RWPE2 (cell line): ENCODE measurements around the gene SAMHD1.
"Not testable (repeated sequence)": the region's sequence is repeated elsewhere in the genome, so short reads cannot be mapped to it uniquely, and the experiment has no call there.

Experiments
- ATAC-seq: fragments of 200-7000 bp; cut with Tn5 transposase; 3 replicates; pipeline ENCODE4 v1.9.1; 2021; ENCODE audit warnings: low read depth
- DNase-seq: peaks from one replicate; pipeline ENCODE4 v3.0.0-alpha.2; 2020; ENCODE audit warnings: low spot score
- H3K27ac ChIP-seq: fragments of 450-650 bp; 2 replicates; pipeline ENCODE4 v1.5.1; 2017; ENCODE audit warnings: mild to moderate bottlenecking; ENCODE audit not compliant: poor library complexity, severe bottlenecking
- H3K27me3 ChIP-seq: fragments of 250-450 bp; sonication (Bioruptor Pico); 2 replicates; pipeline ENCODE4 v1.5.1; 2021; ENCODE audit warnings: mild to moderate bottlenecking, moderate library complexity; ENCODE audit not compliant: insufficient read depth, poor library complexity, severe bottlenecking
- H3K36me3 ChIP-seq: fragments of 250-450 bp; sonication (Bioruptor Pico); 2 replicates; pipeline ENCODE4 v1.5.1; 2020; ENCODE audit warnings: low read depth, mild to moderate bottlenecking, moderate library complexity
- H3K4me1 ChIP-seq: fragments of 250-450 bp; sonication (Bioruptor Pico); 2 replicates; pipeline ENCODE4 v1.5.1; 2021; ENCODE audit warnings: mild to moderate bottlenecking, moderate library complexity; ENCODE audit not compliant: insufficient read depth, poor library complexity, severe bottlenecking
- H3K4me3 ChIP-seq: fragments of 250-450 bp; sonication (Bioruptor Pico); 2 replicates; pipeline ENCODE4 v1.5.1; 2021; ENCODE audit warnings: mild to moderate bottlenecking, moderate library complexity; ENCODE audit not compliant: severe bottlenecking
- H3K9me3 ChIP-seq: fragments of 250-450 bp; sonication (Bioruptor Pico); 2 replicates; pipeline ENCODE4 v1.5.1; 2021; ENCODE audit warnings: mild to moderate bottlenecking, moderate library complexity; ENCODE audit not compliant: severe bottlenecking
- TF ChIP-seq, protein P1 (sequence below): fragments of 450-650 bp; IDR thresholded peaks from one replicate; pipeline ENCODE4 v1.5.1; 2017; ENCODE audit warnings: mild to moderate bottlenecking, moderate library complexity; ENCODE audit not compliant: poor library complexity, severe bottlenecking

The SAMHD1 gene

DNA sequence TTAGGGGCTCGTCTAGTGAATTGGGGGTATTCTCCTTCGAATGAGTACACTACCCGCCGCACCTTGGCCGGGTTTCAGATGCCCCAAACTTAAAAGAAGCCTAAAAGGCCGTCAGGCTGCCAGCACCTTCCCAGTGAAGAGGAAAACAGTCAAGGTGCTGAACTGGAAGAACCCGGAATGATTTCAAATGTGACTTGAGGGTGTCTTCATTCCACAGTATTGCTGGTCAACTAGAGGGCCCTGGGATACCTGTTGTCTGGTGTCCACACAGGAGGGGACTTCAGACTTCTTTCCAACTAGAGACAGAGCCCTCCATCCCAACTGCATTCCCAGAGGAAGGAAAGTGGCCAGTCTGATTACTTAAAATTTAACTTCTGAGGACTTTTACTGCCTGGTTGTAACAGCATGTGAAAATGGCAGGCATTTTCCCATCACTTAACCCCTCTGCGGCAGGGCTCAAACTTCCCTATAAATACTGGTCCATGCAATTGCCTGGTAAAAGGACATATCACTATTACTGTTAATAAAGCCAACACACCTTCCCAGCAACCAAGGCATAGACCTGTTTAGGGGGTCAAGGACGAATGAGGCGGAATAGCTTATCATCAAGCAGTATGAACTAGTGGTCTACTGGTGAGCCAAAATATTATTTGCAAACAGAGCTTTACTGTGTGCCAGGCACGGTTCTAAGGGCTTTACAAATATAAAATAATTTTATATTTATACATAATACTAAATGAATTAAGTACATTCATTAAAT is 651 bp upstream of the SAMHD1 start:
- Histone ChIP-seq H3K9me3 (no peaks in the 10 kb centered on the region), H3K4me3 (peak overlapping the region; percentile 65), H3K27ac (peak overlapping the region; percentile 15), H3K27me3 (no peaks in the 10 kb centered on the region), H3K4me1 (peaks cover 8% of the 10 kb centered on the region), H3K36me3 (no peaks in the 10 kb centered on the region)
- no peak; the same call in 1 of the 3 replicates for ATAC-seq
- TF ChIP-seq, protein P1, sequence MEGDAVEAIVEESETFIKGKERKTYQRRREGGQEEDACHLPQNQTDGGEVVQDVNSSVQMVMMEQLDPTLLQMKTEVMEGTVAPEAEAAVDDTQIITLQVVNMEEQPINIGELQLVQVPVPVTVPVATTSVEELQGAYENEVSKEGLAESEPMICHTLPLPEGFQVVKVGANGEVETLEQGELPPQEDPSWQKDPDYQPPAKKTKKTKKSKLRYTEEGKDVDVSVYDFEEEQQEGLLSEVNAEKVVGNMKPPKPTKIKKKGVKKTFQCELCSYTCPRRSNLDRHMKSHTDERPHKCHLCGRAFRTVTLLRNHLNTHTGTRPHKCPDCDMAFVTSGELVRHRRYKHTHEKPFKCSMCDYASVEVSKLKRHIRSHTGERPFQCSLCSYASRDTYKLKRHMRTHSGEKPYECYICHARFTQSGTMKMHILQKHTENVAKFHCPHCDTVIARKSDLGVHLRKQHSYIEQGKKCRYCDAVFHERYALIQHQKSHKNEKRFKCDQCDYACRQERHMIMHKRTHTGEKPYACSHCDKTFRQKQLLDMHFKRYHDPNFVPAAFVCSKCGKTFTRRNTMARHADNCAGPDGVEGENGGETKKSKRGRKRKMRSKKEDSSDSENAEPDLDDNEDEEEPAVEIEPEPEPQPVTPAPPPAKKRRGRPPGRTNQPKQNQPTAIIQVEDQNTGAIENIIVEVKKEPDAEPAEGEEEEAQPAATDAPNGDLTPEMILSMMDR = no peak
- no peak for DNase-seq

DNA sequence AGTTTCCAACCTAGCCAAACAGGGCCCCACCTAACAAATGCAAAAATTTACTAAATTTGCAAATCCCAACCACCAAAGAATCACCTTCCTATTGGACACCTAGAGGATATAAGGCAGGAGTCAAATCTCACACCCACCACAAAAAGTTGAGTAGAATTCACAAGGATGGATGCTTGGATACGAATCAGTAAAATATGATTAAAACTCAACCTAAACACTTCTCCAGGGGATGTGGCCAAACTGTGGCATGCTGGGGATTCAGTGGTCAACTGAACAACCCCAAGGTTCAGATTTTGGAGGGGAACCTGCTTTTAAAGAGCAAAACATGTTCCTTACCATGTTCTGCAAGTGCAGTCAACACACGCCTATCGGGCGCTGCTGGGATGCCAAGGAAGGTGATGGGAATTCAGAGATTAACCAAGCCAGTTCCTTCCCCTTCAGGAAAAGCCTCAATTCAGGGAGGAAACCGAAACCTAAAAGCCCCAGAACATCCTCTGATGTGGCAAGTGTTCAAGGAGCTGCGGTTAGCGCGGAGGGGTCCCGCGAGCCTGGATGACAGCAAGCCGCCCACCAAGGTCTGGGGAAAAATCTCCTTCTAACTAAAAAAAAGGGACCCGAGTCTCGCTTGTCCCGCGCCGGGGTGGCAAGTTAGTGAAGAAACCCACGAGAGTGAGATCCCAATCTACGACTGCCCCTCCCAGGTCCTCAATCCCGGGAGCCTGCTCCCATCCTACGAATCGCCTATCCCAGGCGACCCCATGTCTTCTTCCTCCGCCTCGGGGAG is 902 bp downstream of the SAMHD1 start:
- ATAC-seq (peak; percentile 31), DNase-seq (peak; percentile 80)
- TF ChIP-seq, protein P1 = peak; percentile 7
- Histone ChIP-seq H3K27ac (peak overlapping the region; percentile 15), H3K4me1 (peaks cover 8% of the 10 kb centered on the region), H3K36me3 (peaks cover 12% of the 10 kb centered on the region), H3K9me3 (no peaks in the 10 kb centered on the region), H3K27me3 (no peaks in the 10 kb centered on the region), H3K4me3 (peak overlapping the region; percentile 65)

DNA sequence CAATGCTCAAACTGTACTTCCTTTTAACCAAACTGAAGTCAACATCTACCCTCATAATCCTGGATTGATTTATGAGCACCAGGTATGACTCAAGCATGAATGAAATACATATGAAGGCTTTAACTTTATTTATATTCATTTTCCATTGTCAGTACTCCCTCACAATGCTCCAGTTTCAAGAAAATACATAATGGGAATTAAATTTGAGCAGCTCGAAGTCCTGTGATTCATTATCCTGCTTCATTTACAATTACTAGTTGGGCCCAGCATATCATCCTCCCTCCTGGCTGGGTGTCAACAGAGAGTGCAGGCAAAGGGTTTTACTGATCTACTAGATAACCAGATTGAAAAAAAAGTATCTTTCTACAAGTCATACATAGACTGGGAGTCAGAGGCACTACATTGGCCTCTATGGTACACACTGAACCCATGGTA is 10.1 kb downstream of the SAMHD1 start:
- H3K4me1 ChIP-seq = no peaks in the 10 kb centered on the region
- TF ChIP-seq, protein P1 = no peak
- no peak for DNase-seq
- peaks cover 60% of the 10 kb centered on the region for H3K36me3 ChIP-seq
- H3K4me3 ChIP-seq = no peak overlapping the region
- H3K9me3 ChIP-seq = no peaks in the 10 kb centered on the region
- peak; percentile 47 for ATAC-seq
- H3K27ac ChIP-seq = no peak overlapping the region
- H3K27me3 ChIP-seq = no peaks in the 10 kb centered on the region

DNA sequence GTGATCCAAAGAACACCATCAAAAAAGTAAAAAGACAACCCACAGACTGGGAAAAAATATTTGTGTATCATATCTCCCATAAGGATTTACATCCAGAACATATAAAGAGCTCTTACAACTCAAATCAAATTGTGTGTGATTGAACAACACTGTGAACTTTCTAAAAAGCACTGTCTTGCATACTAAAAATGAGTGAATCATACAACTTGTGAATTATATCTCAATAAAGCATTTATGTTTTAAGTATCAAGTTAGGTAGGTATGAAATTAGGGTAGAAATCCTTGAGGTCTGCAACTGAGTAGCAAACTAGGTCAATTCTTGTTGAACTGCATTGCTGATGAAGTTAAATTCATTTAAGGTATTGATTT is 14.1 kb downstream of the SAMHD1 start:
- Histone ChIP-seq H3K9me3 (no peaks in the 10 kb centered on the region), H3K27me3 (no peaks in the 10 kb centered on the region), H3K27ac (no peak overlapping the region), H3K4me3 (no peak overlapping the region), H3K4me1 (no peaks in the 10 kb centered on the region), H3K36me3 (peaks cover 57% of the 10 kb centered on the region)
- TF ChIP-seq, protein P1 = no peak
- DNase-seq (no peak), ATAC-seq (no peak)

DNA sequence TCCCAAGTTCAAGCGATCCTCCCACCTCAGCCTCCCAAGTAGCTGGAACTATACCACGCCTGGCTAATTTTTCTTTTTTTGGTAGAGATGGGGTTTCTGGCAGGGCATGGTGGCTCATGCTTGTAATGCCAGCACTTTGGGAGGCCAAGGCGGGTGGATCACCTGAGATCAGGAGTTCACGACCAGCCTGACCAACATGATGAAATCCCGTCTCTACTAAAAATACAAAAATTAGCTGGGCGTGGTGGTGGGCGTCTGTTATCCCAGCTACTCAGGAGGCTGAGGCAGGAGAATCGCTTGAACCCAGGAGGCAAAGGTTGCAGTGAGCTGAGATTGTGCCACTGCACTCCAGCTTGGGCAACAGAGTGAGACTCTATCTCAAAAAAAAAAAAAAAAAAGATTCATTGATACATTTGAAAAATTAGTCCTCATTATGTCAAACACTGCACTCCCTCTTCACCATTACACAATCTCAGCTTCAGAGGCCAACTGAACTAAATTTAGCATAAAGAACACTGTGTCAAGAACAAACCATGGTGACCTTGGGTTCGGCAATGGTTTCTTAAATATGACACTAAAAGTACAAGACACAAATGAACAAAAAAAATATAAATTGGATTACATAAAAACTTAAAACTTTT is 14.6 kb downstream of the SAMHD1 start:
- ATAC-seq, DNase-seq: not testable (repeated sequence)

More for the DNA sequence above, 14.6 kb downstream of the SAMHD1 start:
- not testable (repeated sequence) for H3K4me1 ChIP-seq, H3K4me3 ChIP-seq, H3K27ac ChIP-seq, H3K27me3 ChIP-seq, H3K9me3 ChIP-seq
- peaks cover 58% of the 10 kb centered on the region for H3K36me3 ChIP-seq
